Uterus (tissue), 2 donors: ENCODE measurements around the gene EPN1.

Experiments used
- POLR2A ChIP-seq, 2 donors: fragments of 450-650 bp; IDR thresholded peaks; one replicate each; pipeline ENCODE4 v1.6.1; 2016; ENCODE audit warnings: antibody characterized with exemption in 2 of 2, mild to moderate bottlenecking in 1 of 2, moderate library complexity in 1 of 2
- TF ChIP-seq, protein P1 (sequence below), 4 experiments: fragments of 200-600 bp in 2 of 4; fragments of 450-650 bp in 2 of 4; sonication (generic) in 2 of 4; IDR thresholded peaks; one replicate each; pipeline ENCODE4 v1.5.1; 2016 to 2019; ENCODE audit warnings: antibody characterized with exemption in 4 of 4, mild to moderate bottlenecking in 2 of 4, moderate library complexity in 1 of 4

GRCh38 chr19:55658846-55659459 is 16.1 kb upstream of the EPN1 start:
- TF ChIP-seq, protein P1, sequence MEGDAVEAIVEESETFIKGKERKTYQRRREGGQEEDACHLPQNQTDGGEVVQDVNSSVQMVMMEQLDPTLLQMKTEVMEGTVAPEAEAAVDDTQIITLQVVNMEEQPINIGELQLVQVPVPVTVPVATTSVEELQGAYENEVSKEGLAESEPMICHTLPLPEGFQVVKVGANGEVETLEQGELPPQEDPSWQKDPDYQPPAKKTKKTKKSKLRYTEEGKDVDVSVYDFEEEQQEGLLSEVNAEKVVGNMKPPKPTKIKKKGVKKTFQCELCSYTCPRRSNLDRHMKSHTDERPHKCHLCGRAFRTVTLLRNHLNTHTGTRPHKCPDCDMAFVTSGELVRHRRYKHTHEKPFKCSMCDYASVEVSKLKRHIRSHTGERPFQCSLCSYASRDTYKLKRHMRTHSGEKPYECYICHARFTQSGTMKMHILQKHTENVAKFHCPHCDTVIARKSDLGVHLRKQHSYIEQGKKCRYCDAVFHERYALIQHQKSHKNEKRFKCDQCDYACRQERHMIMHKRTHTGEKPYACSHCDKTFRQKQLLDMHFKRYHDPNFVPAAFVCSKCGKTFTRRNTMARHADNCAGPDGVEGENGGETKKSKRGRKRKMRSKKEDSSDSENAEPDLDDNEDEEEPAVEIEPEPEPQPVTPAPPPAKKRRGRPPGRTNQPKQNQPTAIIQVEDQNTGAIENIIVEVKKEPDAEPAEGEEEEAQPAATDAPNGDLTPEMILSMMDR (IDR thresholded peaks at IDR 0.05): no peak
- TF ChIP-seq POLR2A (IDR thresholded peaks at IDR 0.05): no peak
